MCF 10A (cell line): ENCODE data around the gene FAM181A. TPM values are rescaled to one million over a fixed set of nuclear protein-coding genes. Genes with fewer than 3 reads are reported as not detected.

Experiments used
- BruUV-seq: library from RNA; stranded (reverse); fragments of 400-500 nt; replicated peaks from 2 replicates; lab custom pipeline; 2021; lab: Mats Ljungman, UMichigan
- CTCF ChIA-PET: fragments of 300-600 bp; sonication (Branson Sonifier 250); formaldehyde crosslinking; extraction: SDS; loops from one replicate; lab custom pipeline; 2021; ENCODE audit warnings: antibody characterized with exemption, inconsistent platforms; lab: Yijun Ruan, JAX
- POLR2A ChIA-PET: fragments of 300-600, 350-650 bp; sonication (Branson Sonifier 250); formaldehyde crosslinking; extraction: SDS; loops from one replicate; lab custom pipeline; 2020; ENCODE audit warnings: antibody characterized with exemption, inconsistent platforms; lab: Yijun Ruan, JAX
- DNase-seq: peaks from one replicate; pipeline ENCODE4 v3.0.0-alpha.2; 2018; ENCODE audit not compliant: unreplicated experiment
- H3K27ac Mint-ChIP-seq: one replicate; pipeline ENCODE4 v1.8.0; 2022; ENCODE audit warnings: mild to moderate bottlenecking, low read depth, mixed read lengths; ENCODE audit not compliant: unreplicated experiment
- H3K27me3 Mint-ChIP-seq: one replicate; pipeline ENCODE4 v1.8.0; 2022; ENCODE audit warnings: mixed read lengths; ENCODE audit not compliant: insufficient read depth, unreplicated experiment
- H3K36me3 Mint-ChIP-seq: one replicate; pipeline ENCODE4 v1.8.0; 2022; ENCODE audit warnings: mild to moderate bottlenecking, moderate library complexity, mixed read lengths; ENCODE audit not compliant: insufficient read depth, unreplicated experiment
- H3K4me1 Mint-ChIP-seq: one replicate; pipeline ENCODE4 v1.8.0; 2022; ENCODE audit warnings: mixed read lengths; ENCODE audit not compliant: insufficient read depth, unreplicated experiment
- H3K4me3 Mint-ChIP-seq: one replicate; pipeline ENCODE4 v1.8.0; 2022; ENCODE audit warnings: mild to moderate bottlenecking, moderate library complexity, mixed read lengths; ENCODE audit not compliant: unreplicated experiment
- H3K9me3 Mint-ChIP-seq: one replicate; pipeline ENCODE4 v1.8.0; 2022; ENCODE audit warnings: mixed read lengths; ENCODE audit not compliant: unreplicated experiment
- CTCF ChIP-seq: fragments of 200-600 bp; IDR thresholded peaks from one replicate; pipeline ENCODE4 v1.8.0; 2022; ENCODE audit warnings: antibody characterized with exemption, mild to moderate bottlenecking; ENCODE audit not compliant: unreplicated experiment
- intact Hi-C: fragments of 100-400 bp; cut with micrococcal nuclease; formaldehyde crosslinking; loops from 2 replicates; pipeline ENCODE4 v1.14.1; 2022
- total RNA-seq: library from RNA; stranded (reverse); gene quantifications from 2 replicates; pipeline ENCODE4 v1.2.3, GENCODE V29; 2022

The FAM181A gene
- total RNA-seq, 1 experiment from 2014 or later, result not detected

DNA sequence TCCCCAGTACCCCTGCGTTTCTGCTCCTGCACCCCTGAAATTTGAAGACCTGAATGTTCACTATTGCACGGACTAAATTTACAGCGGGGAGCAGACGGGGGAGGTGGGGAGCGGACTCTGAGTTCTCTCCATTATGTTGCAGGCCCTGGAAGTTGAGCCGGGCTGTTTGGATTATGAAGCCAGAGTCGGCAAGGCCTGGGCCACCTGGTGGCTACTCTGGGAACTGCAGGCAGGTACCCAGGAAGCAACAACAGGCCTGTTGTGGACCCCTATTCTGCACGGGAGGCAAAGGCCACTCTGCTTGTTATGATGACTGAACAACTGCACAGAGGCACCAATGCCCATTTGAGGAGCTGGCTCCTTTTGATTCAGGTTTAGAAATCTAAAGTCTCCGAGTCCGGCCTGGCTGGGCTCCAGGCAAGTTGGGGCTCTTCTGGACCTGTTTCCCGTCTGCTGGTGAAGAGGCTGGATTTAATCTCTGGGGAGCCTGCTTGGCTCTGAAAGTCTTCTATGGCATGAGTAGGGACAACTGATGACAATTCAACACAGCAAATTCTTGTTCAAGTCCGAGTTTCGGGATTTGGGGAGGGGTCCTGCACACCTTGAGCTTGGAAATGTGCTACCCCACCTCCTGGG lies 34.1 kb upstream of the FAM181A start:
- no TSS peak for BruUV-seq
- intact Hi-C loops, result loop anchor here (1.0 to 10.0 kb wide), 2 partner anchors 108 to 238 kb away; partner anchors contain the start of gene PRIMA1
- Mint-ChIP-seq H3K4me1 (peaks cover 20% of the 10 kb centered on the region), H3K27ac (no peak overlapping the region), H3K4me3 (no peak overlapping the region), H3K9me3 (no peaks in the 10 kb centered on the region), H3K27me3 (peaks cover 32% of the 10 kb centered on the region), H3K36me3 (no peaks in the 10 kb centered on the region)
- CTCF ChIA-PET, result interaction anchor here (0.7 to 2.8 kb wide), 15 partner anchors 9 to 242 kb away, joined by 3 to 58 read pairs (median 3); partner anchors contain the start of gene CCDC197
- TF ChIP-seq CTCF, result peak; percentile 96
- peak; percentile 74 for DNase-seq
- POLR2A ChIA-PET, result no interaction called here

DNA sequence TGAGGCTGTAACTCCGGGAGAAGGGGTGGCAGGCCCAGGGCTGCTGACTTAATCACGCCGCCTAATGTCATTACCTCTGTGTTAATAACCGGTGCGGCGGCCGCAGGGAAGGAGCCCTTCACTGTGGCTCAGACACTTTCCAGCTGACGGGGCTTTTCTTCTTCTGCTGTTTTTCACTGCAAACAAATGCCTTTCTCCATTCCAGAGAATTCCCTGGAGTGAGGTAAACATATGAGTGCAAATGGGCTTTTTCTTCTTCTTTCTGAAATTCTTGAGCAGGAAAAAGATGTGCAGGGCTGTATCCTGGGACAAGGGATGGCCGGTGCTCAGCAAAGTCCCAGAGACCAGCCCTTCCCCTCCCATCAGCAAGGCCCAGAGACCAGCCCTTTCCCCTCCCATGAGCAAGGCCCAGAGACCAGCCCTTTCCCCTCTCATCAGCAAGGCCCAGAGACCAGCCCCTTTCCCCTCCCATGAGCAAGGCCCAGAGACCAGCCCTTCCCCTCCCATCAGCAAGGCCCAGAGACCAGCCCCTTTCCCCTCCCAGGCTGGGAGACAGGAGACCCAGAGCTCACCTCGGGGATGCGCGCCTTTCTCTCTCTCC lies 33.4 kb upstream of the FAM181A start:
- intact Hi-C loops, result loop anchor here (1.0 to 10.0 kb wide), 2 partner anchors 109 to 238 kb away; partner anchors contain the start of gene PRIMA1
- H3K27ac Mint-ChIP-seq, result no peak overlapping the region
- POLR2A ChIA-PET, result interaction anchor here (0.6 kb wide), 1 partner anchor 145 kb away, joined by 3 read pairs; no protein-coding TSS in a partner anchor

GRCh38 chr14:93895023-93895604 lies 32.0 kb upstream of the FAM181A start:
- no TSS peak for BruUV-seq

More for the DNA sequence above, 33.4 kb upstream of the FAM181A start:
- Mint-ChIP-seq H3K4me3 (no peak overlapping the region), H3K36me3 (no peaks in the 10 kb centered on the region), H3K27me3 (peaks cover 24% of the 10 kb centered on the region), H3K4me1 (peaks cover 20% of the 10 kb centered on the region), H3K9me3 (no peaks in the 10 kb centered on the region)
- BruUV-seq, result no TSS peak
- CTCF ChIA-PET, result interaction anchor here (0.7 to 2.8 kb wide), 15 partner anchors 8 to 239 kb away, joined by 3 to 58 read pairs (median 4); partner anchors contain the start of gene CCDC197
- no peak for DNase-seq
- no peak for TF ChIP-seq CTCF

More at GRCh38 chr14:93895023-93895604, 32.0 kb upstream of the FAM181A start:
- no peak for DNase-seq
- H3K9me3 Mint-ChIP-seq, result no peaks in the 10 kb centered on the region
- peaks cover 20% of the 10 kb centered on the region for H3K4me1 Mint-ChIP-seq
- POLR2A ChIA-PET, result no interaction called here
- H3K36me3 Mint-ChIP-seq, result no peaks in the 10 kb centered on the region
- H3K27me3 Mint-ChIP-seq, result peaks cover 15% of the 10 kb centered on the region
- CTCF ChIA-PET, result interaction anchor here (0.7 to 13.2 kb wide), 4 partner anchors 11 to 655 kb away, joined by 3 to 135 read pairs (median 6); no protein-coding TSS in a partner anchor
- no peak overlapping the region for H3K27ac Mint-ChIP-seq
- no peak overlapping the region for H3K4me3 Mint-ChIP-seq
- no peak for TF ChIP-seq CTCF
- intact Hi-C loops, result loop anchor here (10.0 kb wide), 1 partner anchor 110 kb away; the partner anchor contains the start of gene PRIMA1
